ENCODE data around the gene ERCC6. TPM values are rescaled to one million over a fixed set of nuclear protein-coding genes. Genes with fewer than 3 reads are reported as not detected.

The ERCC6 gene
- polyA plus RNA-seq, 1 of the 3 experiments (the other 2 are of a cell fraction), result 4.5 TPM

DNA sequence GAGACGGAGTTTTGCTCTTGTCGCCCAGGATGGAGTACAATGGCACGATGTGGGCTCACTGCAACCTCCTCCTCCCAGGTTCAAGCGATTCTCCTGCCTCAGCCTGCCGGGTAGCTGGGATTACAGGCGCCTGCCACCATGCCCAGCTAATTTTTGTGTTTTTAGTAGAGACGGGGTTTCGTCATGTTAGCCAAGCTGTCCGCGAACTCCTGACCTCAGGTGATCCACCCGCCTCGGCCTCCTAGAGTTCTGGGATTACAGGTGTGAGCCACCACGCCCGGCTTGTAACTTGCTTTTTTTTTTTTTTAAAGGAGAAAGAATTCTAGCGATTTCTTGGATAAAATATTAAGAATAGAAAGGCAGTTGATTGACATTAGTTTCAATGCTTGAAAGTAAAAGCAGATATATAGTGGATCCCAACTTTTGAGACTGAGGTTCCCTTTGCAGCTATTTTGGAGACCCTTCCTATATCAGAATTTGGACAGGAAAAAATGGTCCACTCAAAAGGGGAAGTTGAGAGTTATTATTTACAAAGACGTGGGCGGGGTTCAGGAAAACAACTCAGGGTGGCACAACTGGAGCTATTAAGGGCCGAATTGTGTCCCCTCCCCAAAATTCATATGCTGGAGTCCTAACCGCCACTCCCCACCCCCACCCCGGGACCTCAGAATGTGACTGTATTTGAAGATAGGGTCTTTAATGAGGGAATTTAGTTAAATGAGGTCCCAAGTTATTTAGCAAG, 1.3 kb upstream of the ERCC6 start:
- Histone ChIP-seq H3K9ac (no peak overlapping the region), H2AFZ (ENCODE audit: low read depth) (peak overlapping the region; percentile 88; the same call in 1 of the 2 replicates)
- POLR2A ChIA-PET, result no interaction called here

DNA sequence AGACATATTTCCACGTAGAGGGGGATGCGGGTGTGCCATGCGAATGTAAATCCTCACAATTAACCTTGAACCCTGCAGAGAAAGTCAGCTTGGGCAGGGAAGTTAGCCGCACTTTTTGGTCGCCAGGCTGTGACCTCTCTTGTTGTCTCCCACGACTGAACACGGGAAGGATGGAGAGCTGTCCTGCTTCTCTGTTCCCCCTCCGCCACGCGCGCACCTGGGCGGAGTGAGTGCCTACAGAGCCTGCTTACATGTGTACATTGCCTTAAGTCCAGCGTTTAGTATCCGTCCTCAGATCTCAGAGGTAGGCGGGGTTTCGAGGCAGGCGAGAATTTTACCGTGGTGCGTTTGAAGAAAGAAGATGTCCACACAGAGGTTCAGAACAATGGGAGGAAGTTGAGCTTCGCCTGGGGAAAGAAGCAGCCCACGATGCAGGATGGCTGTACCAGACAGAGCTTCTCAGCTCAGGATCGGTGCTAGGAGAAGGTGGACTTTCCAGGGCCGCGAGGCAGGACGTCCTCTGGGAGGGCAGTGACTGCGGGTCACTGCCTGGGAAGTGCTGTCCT, 482 bp upstream of the ERCC6 start:
- peak overlapping the region; percentile 66 to 72 for H3K4me3 ChIP-seq (ENCODE audit: low read depth in 2 of 2, low read length in 1 of 2)
- H3K79me2 ChIP-seq (ENCODE audit: insufficient read depth), result peaks cover 34% of the 10 kb centered on the region
- H3K4me1 ChIP-seq (ENCODE audit: control insufficient read depth in 1 of 2, insufficient read depth in 2 of 2, low read depth in 1 of 2, low read length in 1 of 2), result peaks cover 13 to 17% of the 10 kb centered on the region in 2 experiments; a peak in 3 of 4 replicates
- ChIA-PET POLR2A (interaction anchor here (1.0 kb wide), 1 partner anchor 179 kb away, joined by 3 read pairs; no protein-coding TSS in a partner anchor), CTCF (interaction anchor here (0.7 to 2.0 kb wide), 6 partner anchors 12 to 132 kb away, joined by 3 to 6 read pairs (median 4); no protein-coding TSS in a partner anchor)
- H3K9ac ChIP-seq, result peak overlapping the region; percentile 39; the same call in 1 of the 2 replicates
- H4K20me1 ChIP-seq (ENCODE audit: insufficient read depth), result no peaks in the 10 kb centered on the region
- DNase-seq, result peak; percentile 50
- no peaks in the 10 kb centered on the region for H3K27me3 ChIP-seq (ENCODE audit: insufficient read depth)
- H3F3A ChIP-seq (replicated peaks; ENCODE audit: insufficient read depth), result peaks cover 20% of the 10 kb centered on the region
- H3K4me2 ChIP-seq, result peak overlapping the region; percentile 90
- no peaks in the 10 kb centered on the region for H3K9me2 ChIP-seq
- no peaks in the 10 kb centered on the region for H3K9me3 ChIP-seq
- TF ChIP-seq FOXJ3 (CRISPR knock-in tag; IDR thresholded peaks at IDR 0.05) (no peak), MXI1 (IDR thresholded peaks at IDR 0.05; ENCODE audit: low read depth, low read length) (no peak), RCOR1 (IDR thresholded peaks at IDR 0.05; ENCODE audit: low read length) (no peak), POLR2AphosphoS5 (IDR thresholded peaks at IDR 0.05; ENCODE audit: low read depth, low read length) (no peak), GABPA (IDR thresholded peaks at IDR 0.05; ENCODE audit: low read depth) (no peak), CHD2 (IDR thresholded peaks at IDR 0.05; ENCODE audit: low read length, partially characterized antibody) (no peak), ELF1 (IDR thresholded peaks at IDR 0.05) (no peak)
- H3K27ac ChIP-seq (ENCODE audit: low read depth in 2 of 2, low read length in 1 of 2), result peak overlapping the region; percentile 53 to 77
- peak overlapping the region; percentile 88 for H2AFZ ChIP-seq (ENCODE audit: low read depth)
- peaks cover 0 to 3% of the 10 kb centered on the region in 2 experiments for H3K36me3 ChIP-seq (replicated peaks in 1 of 2; ENCODE audit: control insufficient read depth in 1 of 2, insufficient read depth in 2 of 2, low read length in 1 of 2)
- 10% methylated on average over 26 of the region's 26 CpGs for WGBS (ENCODE audit: low lambda C conversion rate)

More for the DNA sequence above, 1.3 kb upstream of the ERCC6 start:
- TF ChIP-seq RFX5 (IDR thresholded peaks at IDR 0.05; ENCODE audit: low read length) (no peak), JUND (IDR thresholded peaks at IDR 0.05) (no peak)
- no peaks in the 10 kb centered on the region for H3K9me3 ChIP-seq
- H4K20me1 ChIP-seq (ENCODE audit: insufficient read depth), result no peaks in the 10 kb centered on the region
- 0 out of 4 replicates have a peak overlapping the region, but pooled peaks of 1 of the 2 experiments have one; percentile 53 for H3K27ac ChIP-seq (ENCODE audit: low read depth in 2 of 2, low read length in 1 of 2)
- H3K4me3 ChIP-seq (ENCODE audit: low read depth in 2 of 2, low read length in 1 of 2), result no peak overlapping the region
- H3K36me3 ChIP-seq (replicated peaks in 1 of 2; ENCODE audit: control insufficient read depth in 1 of 2, insufficient read depth in 2 of 2, low read length in 1 of 2), result no peaks in the 10 kb centered on the region
- CTCF ChIA-PET, result interaction anchor here (0.7 to 2.0 kb wide), 3 partner anchors 13 to 133 kb away, joined by 4 read pairs; no protein-coding TSS in a partner anchor
- H3K9me2 ChIP-seq, result no peaks in the 10 kb centered on the region
- DNase-seq, result no peak
- H3F3A ChIP-seq (replicated peaks; ENCODE audit: insufficient read depth), result peaks cover 12% of the 10 kb centered on the region
- peaks cover 34% of the 10 kb centered on the region for H3K79me2 ChIP-seq (ENCODE audit: insufficient read depth)
- H3K27me3 ChIP-seq (ENCODE audit: insufficient read depth), result no peaks in the 10 kb centered on the region
- peaks cover 8 to 13% of the 10 kb centered on the region in 2 experiments; a peak in 3 of 4 replicates for H3K4me1 ChIP-seq (ENCODE audit: control insufficient read depth in 1 of 2, insufficient read depth in 2 of 2, low read depth in 1 of 2, low read length in 1 of 2)
- WGBS (ENCODE audit: low lambda C conversion rate), result 90% methylated on average over 20 of the region's 20 CpGs
- no peak overlapping the region for H3K4me2 ChIP-seq

Measured in SK-N-SH (cell line).